WTC11 (cell line): ENCODE data around the gene NUDCD2. TPM values are rescaled to one million over a fixed set of nuclear protein-coding genes. Genes with fewer than 3 reads are reported as not detected.

Experiments
- ATAC-seq: fragments of 200-7000 bp; cut with Tn5 transposase; 2 replicates; pipeline ENCODE4 v1.10.0; 2021; ENCODE audit warnings: mild to moderate bottlenecking, moderate library complexity
- CTCF ChIA-PET: fragments of 300-600 bp; sonication (Branson Sonifier 250); formaldehyde crosslinking; loops from one replicate; lab custom pipeline; 2021; ENCODE audit warnings: antibody characterized with exemption; lab: Charles Lee
- POLR2A ChIA-PET: fragments of 350-600 bp; sonication (Branson Sonifier 250); formaldehyde crosslinking; loops from one replicate; lab custom pipeline; 2021; ENCODE audit warnings: antibody characterized with exemption; lab: Charles Lee
- DNase-seq: peaks from one replicate; pipeline ENCODE4 v3.0.0; 2021; ENCODE audit warnings: low spot score
- H3K27ac Mint-ChIP-seq: 2 replicates; pipeline ENCODE4 v1.8.0; 2021; ENCODE audit warnings: mixed read lengths
- H3K27me3 Mint-ChIP-seq: 2 replicates; pipeline ENCODE4 v1.8.0; 2021; ENCODE audit warnings: low read depth, mild to moderate bottlenecking, moderate library complexity, mixed read lengths
- H3K36me3 Mint-ChIP-seq: 2 replicates; pipeline ENCODE4 v1.8.0; 2021; ENCODE audit warnings: mixed read lengths
- H3K4me1 Mint-ChIP-seq: 2 replicates; pipeline ENCODE4 v1.8.0; 2022; ENCODE audit warnings: mixed read lengths
- H3K4me3 Mint-ChIP-seq: 2 replicates; pipeline ENCODE4 v1.8.0; 2021; ENCODE audit warnings: mild to moderate bottlenecking, moderate library complexity, mixed read lengths
- H3K9me3 Mint-ChIP-seq: 2 replicates; pipeline ENCODE4 v1.8.0; 2021; ENCODE audit warnings: mixed read lengths
- E2F5 ChIP-seq: sonication (generic); formaldehyde crosslinking; IDR thresholded peaks from 2 replicates; pipeline ENCODE4 v1.8.1; 2022; ENCODE audit warnings: mild to moderate bottlenecking, moderate library complexity, missing genetic modification reagents
- ELF4 ChIP-seq: sonication (generic); formaldehyde crosslinking; IDR thresholded peaks from 2 replicates; pipeline ENCODE4 v1.8.1; 2022; ENCODE audit warnings: low read depth, mild to moderate bottlenecking, moderate library complexity, missing genetic modification reagents
- FOXJ3 ChIP-seq: sonication (generic); formaldehyde crosslinking; IDR thresholded peaks from 2 replicates; pipeline ENCODE4 v1.9.0; 2021; ENCODE audit warnings: missing genetic modification reagents, mild to moderate bottlenecking, borderline replicate concordance
- GTF2I ChIP-seq: fragments of 250-450 bp; sonication (Bioruptor Pico); conservative IDR thresholded peaks from 2 replicates; pipeline ENCODE4 v1.4.0; 2021; ENCODE audit warnings: mild to moderate bottlenecking
- IRF1 ChIP-seq: sonication (generic); formaldehyde crosslinking; IDR thresholded peaks from 2 replicates; pipeline ENCODE4 v1.8.0; 2023; ENCODE audit warnings: missing genetic modification reagents
- KAT7 ChIP-seq: sonication (generic); formaldehyde crosslinking; IDR thresholded peaks from 2 replicates; pipeline ENCODE4 v1.8.1; 2023; ENCODE audit warnings: missing genetic modification reagents, mild to moderate bottlenecking, borderline replicate concordance
- MAX ChIP-seq: sonication (generic); formaldehyde crosslinking; IDR thresholded peaks from 2 replicates; pipeline ENCODE4 v1.8.0; 2022; ENCODE audit warnings: mild to moderate bottlenecking, missing genetic modification reagents
- MYBL2 ChIP-seq: sonication (generic); formaldehyde crosslinking; IDR thresholded peaks from 2 replicates; pipeline ENCODE4 v1.8.1; 2023; ENCODE audit warnings: mild to moderate bottlenecking, moderate library complexity, missing genetic modification reagents
- NFYB ChIP-seq: sonication (generic); formaldehyde crosslinking; conservative IDR thresholded peaks from 2 replicates; pipeline ENCODE4 v1.8.0; 2022; ENCODE audit warnings: low read depth, missing genetic modification reagents
- PREB ChIP-seq: sonication (generic); formaldehyde crosslinking; IDR thresholded peaks from 2 replicates; pipeline ENCODE4 v1.8.1; 2022; ENCODE audit warnings: mild to moderate bottlenecking, missing genetic modification reagents, moderate library complexity, borderline replicate concordance
- SMAD4 ChIP-seq: sonication (generic); formaldehyde crosslinking; IDR thresholded peaks from 2 replicates; pipeline ENCODE4 v1.8.0; 2022; ENCODE audit warnings: mild to moderate bottlenecking, missing genetic modification reagents
- SOX15 ChIP-seq: fragments of 250-450 bp; sonication (Bioruptor Pico); IDR thresholded peaks from 2 replicates; pipeline ENCODE4 v1.9.0; 2021; ENCODE audit warnings: mild to moderate bottlenecking
- TEAD4 ChIP-seq: sonication (generic); formaldehyde crosslinking; IDR thresholded peaks from 2 replicates; pipeline ENCODE4 v1.8.0; 2022; ENCODE audit warnings: mild to moderate bottlenecking, missing genetic modification reagents
- ZBTB21 ChIP-seq: sonication (generic); formaldehyde crosslinking; IDR thresholded peaks from 2 replicates; pipeline ENCODE4 v1.8.1; 2023; ENCODE audit warnings: mild to moderate bottlenecking, missing genetic modification reagents, borderline replicate concordance
- ZNF138 ChIP-seq: sonication (generic); formaldehyde crosslinking; conservative IDR thresholded peaks from 2 replicates; pipeline ENCODE4 v1.8.1; 2022; ENCODE audit warnings: mild to moderate bottlenecking, moderate library complexity, missing genetic modification reagents
- ZNF281 ChIP-seq: sonication (generic); formaldehyde crosslinking; IDR thresholded peaks from 2 replicates; pipeline ENCODE4 v1.8.0; 2023; ENCODE audit warnings: mild to moderate bottlenecking, missing genetic modification reagents
- ZNF396 ChIP-seq: fragments of 250-450 bp; sonication (Bioruptor Pico); IDR thresholded peaks from 2 replicates; pipeline ENCODE4 v1.8.0; 2021; ENCODE audit warnings: mild to moderate bottlenecking, moderate library complexity, borderline replicate concordance
- ZNF425 ChIP-seq: fragments of 250-450 bp; sonication (Bioruptor Pico); conservative IDR thresholded peaks from 2 replicates; pipeline ENCODE4 v1.9.0; 2021; ENCODE audit warnings: mild to moderate bottlenecking
- ZNF512 ChIP-seq: sonication (generic); formaldehyde crosslinking; IDR thresholded peaks from 2 replicates; pipeline ENCODE4 v1.8.1; 2022; ENCODE audit warnings: missing genetic modification reagents, borderline replicate concordance
- ZNF671 ChIP-seq: fragments of 250-450 bp; sonication (Bioruptor Pico); IDR thresholded peaks from 2 replicates; pipeline ENCODE4 v1.8.0; 2021; ENCODE audit warnings: mild to moderate bottlenecking
- total RNA-seq: library from RNA; stranded (reverse); gene quantifications from 3 replicates; pipeline ENCODE4 v1.2.3, GENCODE V29; 2021

The NUDCD2 gene
- total RNA-seq, 1 experiment from 2014 or later: 73.4 TPM

GRCh38 chr5:163503106-163504078 lies 43.5 kb upstream of the NUDCD2 start (continued):
- no peak for TF ChIP-seq E2F5 (CRISPR knock-in tag)
- no peak for TF ChIP-seq ZBTB21 (CRISPR knock-in tag)
- TF ChIP-seq SMAD4: no peak
- TF ChIP-seq, all 79 proteins: peak for 8

GRCh38 chr5:163502521-163502920 lies 42.6 kb upstream of the NUDCD2 start:
- no peak for ATAC-seq
- no peak for TF ChIP-seq NFYB (CRISPR knock-in tag)
- no peak for TF ChIP-seq IRF1
- no peak for TF ChIP-seq ZNF671 (CRISPR knock-in tag)
- TF ChIP-seq ZNF138 (CRISPR knock-in tag): no peak
- TF ChIP-seq ZBTB21 (CRISPR knock-in tag): no peak
- TF ChIP-seq PREB (CRISPR knock-in tag): no peak
- TF ChIP-seq ZNF512 (CRISPR knock-in tag): no peak
- TF ChIP-seq ELF4 (CRISPR knock-in tag): no peak
- no peak for TF ChIP-seq ZNF425
- no peak for TF ChIP-seq TEAD4 (CRISPR knock-in tag)
- TF ChIP-seq KAT7 (CRISPR knock-in tag): no peak
- TF ChIP-seq, all 79 proteins: peak for 0
- ChIA-PET POLR2A (interaction anchor here (0.8 to 4.7 kb wide), 4 partner anchors 14 to 65 kb away, joined by 3 to 77 read pairs (median 4); partner anchors contain the start of genes CCNG1, HMMR and NUDCD2), CTCF (interaction anchor here (0.6 to 2.1 kb wide), 4 partner anchors 13 to 62 kb away, joined by 3 to 18 read pairs (median 5); partner anchors contain the start of genes HMMR and NUDCD2)
- no peaks in the 10 kb centered on the region for H3K9me3 Mint-ChIP-seq
- peak overlapping the region; percentile 97 for H3K4me3 Mint-ChIP-seq
- DNase-seq: no peak
- peak overlapping the region; percentile 98 for H3K27ac Mint-ChIP-seq
- H3K36me3 Mint-ChIP-seq: peaks cover 4% of the 10 kb centered on the region; the same call in 1 of the 2 replicates
- H3K4me1 Mint-ChIP-seq: peaks cover 25% of the 10 kb centered on the region
- H3K27me3 Mint-ChIP-seq: no peaks in the 10 kb centered on the region

- H3K4me1 Mint-ChIP-seq: peaks cover 10% of the 10 kb centered on the region
- H3K27ac Mint-ChIP-seq: no peak overlapping the region
- ATAC-seq (no peak), DNase-seq (no peak)
- ChIA-PET POLR2A (interaction anchor here (1.3 kb wide), 1 partner anchor 38 kb away, joined by 3 read pairs; the partner anchor contains the start of gene HMMR), CTCF (interaction anchor here (1.0 kb wide), 1 partner anchor 10 kb away, joined by 7 read pairs; no protein-coding TSS in a partner anchor)
- TF ChIP-seq SOX15 (CRISPR knock-in tag) (no peak), ZNF396 (CRISPR knock-in tag) (no peak), MYBL2 (CRISPR knock-in tag) (no peak), FOXJ3 (CRISPR knock-in tag) (no peak), MAX (CRISPR knock-in tag) (no peak), ZNF281 (CRISPR knock-in tag) (no peak), GTF2I (no peak)
- H3K27me3 Mint-ChIP-seq: no peaks in the 10 kb centered on the region
- H3K36me3 Mint-ChIP-seq: no peaks in the 10 kb centered on the region; the same call in 1 of the 2 replicates
- H3K4me3 Mint-ChIP-seq: no peak overlapping the region
- H3K9me3 Mint-ChIP-seq: 0 out of 2 replicates have a peak, but pooled peaks cover 4% of the 10 kb centered on the region
These were observed 39.0 kb upstream of the NUDCD2 start for GRCh38 chr5:163498886-163499285.
